ENCODE measurements around the gene ITGBL1. TPM values are rescaled to one million over a fixed set of nuclear protein-coding genes. Genes with fewer than 3 reads are reported as not detected.

The ITGBL1 gene
- total RNA-seq, 3 donors from 2014 or later: 0.06 to 2.3 (median 1.1) TPM

DNA sequence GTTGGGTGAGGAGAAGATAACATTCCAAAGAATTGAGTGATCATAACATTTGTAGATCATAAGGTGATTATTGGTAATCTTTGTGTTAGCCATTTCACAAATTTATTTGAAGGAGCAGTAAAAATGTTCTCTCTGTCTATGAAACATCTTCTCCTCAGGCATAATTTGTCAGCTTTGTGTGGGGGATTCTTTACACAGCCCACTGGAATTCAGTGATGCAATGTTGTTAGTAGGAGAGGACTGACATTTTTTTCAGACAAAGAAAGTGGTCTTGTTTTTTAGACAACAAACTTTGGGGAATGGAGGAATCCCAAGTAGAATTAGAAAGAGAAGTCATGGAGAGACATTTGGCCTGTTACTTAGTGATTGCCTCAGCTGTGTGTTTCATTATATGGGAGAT, 100.3 kb downstream of the ITGBL1 start:
- intact Hi-C loops (cut with DNase I, micrococcal nuclease): no loop called here
- ATAC-seq (no peak), DNase-seq (no peak)
- Histone ChIP-seq H3K36me3 (ENCODE audit: low read depth) (no peaks in the 10 kb centered on the region), H3K4me3 (no peak overlapping the region), H3K4me1 (ENCODE audit: low read depth) (no peaks in the 10 kb centered on the region), H3K9me3 (no peaks in the 10 kb centered on the region)
- TF ChIP-seq, protein P1, sequence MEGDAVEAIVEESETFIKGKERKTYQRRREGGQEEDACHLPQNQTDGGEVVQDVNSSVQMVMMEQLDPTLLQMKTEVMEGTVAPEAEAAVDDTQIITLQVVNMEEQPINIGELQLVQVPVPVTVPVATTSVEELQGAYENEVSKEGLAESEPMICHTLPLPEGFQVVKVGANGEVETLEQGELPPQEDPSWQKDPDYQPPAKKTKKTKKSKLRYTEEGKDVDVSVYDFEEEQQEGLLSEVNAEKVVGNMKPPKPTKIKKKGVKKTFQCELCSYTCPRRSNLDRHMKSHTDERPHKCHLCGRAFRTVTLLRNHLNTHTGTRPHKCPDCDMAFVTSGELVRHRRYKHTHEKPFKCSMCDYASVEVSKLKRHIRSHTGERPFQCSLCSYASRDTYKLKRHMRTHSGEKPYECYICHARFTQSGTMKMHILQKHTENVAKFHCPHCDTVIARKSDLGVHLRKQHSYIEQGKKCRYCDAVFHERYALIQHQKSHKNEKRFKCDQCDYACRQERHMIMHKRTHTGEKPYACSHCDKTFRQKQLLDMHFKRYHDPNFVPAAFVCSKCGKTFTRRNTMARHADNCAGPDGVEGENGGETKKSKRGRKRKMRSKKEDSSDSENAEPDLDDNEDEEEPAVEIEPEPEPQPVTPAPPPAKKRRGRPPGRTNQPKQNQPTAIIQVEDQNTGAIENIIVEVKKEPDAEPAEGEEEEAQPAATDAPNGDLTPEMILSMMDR (IDR thresholded peaks at IDR 0.05): no peak

DNA sequence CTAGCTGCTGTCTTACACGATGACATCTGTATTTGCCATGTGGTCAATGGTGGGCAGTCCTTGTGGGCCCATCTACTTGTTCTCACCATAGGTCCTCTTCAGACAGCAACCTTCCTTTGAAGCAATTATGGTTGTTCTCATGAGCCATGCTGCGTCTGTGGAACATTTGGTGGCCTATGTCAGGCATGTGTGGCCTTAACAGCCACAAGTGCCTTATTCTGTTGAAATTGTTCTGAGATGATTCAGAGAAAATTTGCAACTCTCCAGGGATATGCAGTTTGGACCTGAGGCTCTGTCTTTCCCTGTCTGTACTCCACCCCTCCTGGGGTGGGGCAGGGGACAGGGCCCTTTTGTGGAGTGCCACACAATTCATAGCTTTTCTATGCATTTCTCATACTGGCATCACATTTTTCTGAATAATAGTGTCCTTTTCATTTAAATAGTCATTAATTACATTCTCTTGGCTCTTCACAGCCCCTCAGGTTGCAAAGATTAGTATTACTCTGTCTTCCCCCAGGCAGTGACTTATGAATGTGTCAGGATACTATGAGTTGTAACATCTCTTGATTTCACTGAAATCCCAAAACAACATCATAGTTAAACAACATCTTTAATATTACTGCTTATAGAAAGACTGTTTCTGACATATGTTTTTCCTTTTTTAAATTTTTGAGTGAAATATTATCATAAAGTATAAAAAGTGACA, 102.1 kb downstream of the ITGBL1 start:
- ATAC-seq: no peak
- H3K36me3 ChIP-seq (ENCODE audit: low read depth): no peaks in the 10 kb centered on the region
- intact Hi-C loops (cut with DNase I, micrococcal nuclease): no loop called here
- no peak for DNase-seq
- no peak overlapping the region for H3K4me3 ChIP-seq
- H3K9me3 ChIP-seq: no peaks in the 10 kb centered on the region
- no peaks in the 10 kb centered on the region for H3K4me1 ChIP-seq (ENCODE audit: low read depth)
- TF ChIP-seq, protein P1 (IDR thresholded peaks at IDR 0.05): no peak

DNA sequence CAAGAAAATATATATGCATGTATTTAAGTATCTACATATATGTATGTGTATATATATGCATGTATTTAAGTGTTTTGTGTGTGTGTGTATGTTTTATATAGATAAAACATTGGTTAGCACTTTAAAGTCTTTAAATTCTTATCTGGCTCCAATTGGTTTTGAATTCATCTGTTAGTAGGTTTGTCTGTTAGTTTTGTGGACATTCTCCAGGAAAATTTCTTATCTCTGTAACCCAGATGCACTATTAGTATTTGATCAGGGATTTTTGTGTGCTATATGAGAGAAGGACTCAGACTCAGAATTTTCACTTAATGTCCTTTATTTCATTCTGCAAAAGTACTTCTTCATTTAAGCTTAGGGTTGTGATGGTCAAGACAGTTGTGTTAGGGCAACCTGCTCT, 103.1 kb downstream of the ITGBL1 start:
- H3K4me1 ChIP-seq (ENCODE audit: low read depth): no peaks in the 10 kb centered on the region
- H3K4me3 ChIP-seq: no peak overlapping the region
- no peak for ATAC-seq
- TF ChIP-seq, protein P1 (IDR thresholded peaks at IDR 0.05): no peak
- no peaks in the 10 kb centered on the region for H3K9me3 ChIP-seq
- intact Hi-C loops (cut with DNase I, micrococcal nuclease): no loop called here
- DNase-seq: no peak
- no peaks in the 10 kb centered on the region for H3K36me3 ChIP-seq (ENCODE audit: low read depth)

DNA sequence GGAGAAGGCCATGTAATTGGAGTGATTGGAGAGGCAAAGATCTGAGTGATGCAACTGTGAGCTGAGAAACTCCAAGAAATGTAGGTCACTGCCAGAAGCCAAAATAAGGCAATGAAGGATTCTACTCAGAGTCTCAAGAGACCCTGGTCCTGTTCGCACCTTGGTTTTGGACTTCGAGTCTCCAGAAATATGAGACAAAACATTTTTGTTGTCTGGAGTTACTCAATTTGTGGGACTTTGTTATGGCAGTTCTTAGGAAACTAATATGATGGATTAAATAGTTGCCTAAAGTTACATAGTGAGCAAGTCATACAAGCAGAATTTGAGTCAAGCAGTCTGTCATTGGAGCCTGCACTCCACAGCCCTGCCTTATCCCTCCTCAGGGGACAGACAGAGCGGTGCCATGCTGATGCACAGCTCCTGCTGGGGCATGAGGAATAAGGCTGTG, 104.2 kb downstream of the ITGBL1 start:
- TF ChIP-seq, protein P1 (IDR thresholded peaks at IDR 0.05): no peak
- no peak for ATAC-seq
- no peak overlapping the region for H3K4me3 ChIP-seq
- no peaks in the 10 kb centered on the region for H3K36me3 ChIP-seq (ENCODE audit: low read depth)
- DNase-seq: no peak
- H3K4me1 ChIP-seq (ENCODE audit: low read depth): no peaks in the 10 kb centered on the region
- H3K9me3 ChIP-seq: no peaks in the 10 kb centered on the region
- intact Hi-C loops (cut with DNase I, micrococcal nuclease): no loop called here

DNA sequence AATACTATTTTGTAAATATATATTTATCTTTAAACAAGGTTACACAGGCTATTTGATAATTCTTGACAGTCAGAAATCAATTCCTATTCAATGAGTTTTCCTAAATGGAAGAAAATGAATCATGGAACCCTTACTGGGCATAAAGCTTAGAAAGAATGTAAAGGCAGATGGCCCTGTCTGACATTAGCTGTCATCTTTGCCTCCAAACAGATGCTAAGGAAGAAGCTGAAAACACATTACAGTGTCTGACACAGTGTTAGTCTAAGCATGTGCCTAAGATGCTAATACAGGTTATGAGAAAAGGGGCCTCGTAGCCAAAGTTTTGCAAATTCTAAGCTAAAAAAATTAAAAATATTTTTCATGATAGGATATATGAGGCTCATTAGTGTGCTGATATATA, 112.8 kb downstream of the ITGBL1 start:
- ATAC-seq (no peak), DNase-seq (no peak)
- intact Hi-C loops (cut with DNase I, micrococcal nuclease): no loop called here
- Histone ChIP-seq H3K4me1 (ENCODE audit: low read depth) (no peaks in the 10 kb centered on the region), H3K36me3 (ENCODE audit: low read depth) (no peaks in the 10 kb centered on the region), H3K4me3 (no peak overlapping the region), H3K9me3 (no peaks in the 10 kb centered on the region)
- TF ChIP-seq, protein P1 (IDR thresholded peaks at IDR 0.05): no peak
